Ascending aorta (tissue), 2 donors: Measurements from ENCODE around the gene GJA8. TPM values are rescaled to one million over a fixed set of nuclear protein-coding genes. Genes with fewer than 3 reads are reported as not detected.
"Not testable (repeated sequence)": the region's sequence is repeated elsewhere in the genome, so short reads cannot be mapped to it uniquely, and the experiment has no call there.

Experiments used
- DNase-seq, 2 donors: peaks; one replicate each; pipeline ENCODE4 v3.0.0-alpha.2; 2019; ENCODE audit warnings: low spot score in 2 of 2
- H3K27ac ChIP-seq, 2 donors: fragments of 200-600 bp; sonication (generic); one replicate each; pipeline ENCODE4 v1.5.1; 2016 to 2017; ENCODE audit warnings: mild to moderate bottlenecking in 1 of 2
- H3K27me3 ChIP-seq: fragments of 200-600 bp; sonication (generic); one replicate; pipeline ENCODE4 v1.5.1; 2017
- H3K36me3 ChIP-seq, 2 donors: fragments of 200-600 bp; sonication (generic); one replicate each; pipeline ENCODE4 v1.5.1; 2016
- H3K4me1 ChIP-seq, 2 donors: fragments of 200-600 bp; sonication (generic); one replicate each; pipeline ENCODE4 v1.5.1; 2016 to 2017; ENCODE audit warnings: mild to moderate bottlenecking in 1 of 2
- H3K4me3 ChIP-seq, 2 donors: fragments of 200-600 bp; sonication (generic); one replicate each; pipeline ENCODE4 v1.5.1; 2016 to 2017; ENCODE audit warnings: mild to moderate bottlenecking in 1 of 2
- H3K9me3 ChIP-seq, 2 donors: fragments of 200-600 bp; sonication (generic); one replicate each; pipeline ENCODE4 v1.5.1; 2016
- intact Hi-C: fragments of 100-400 bp; cut with DNase I; formaldehyde crosslinking; loops from one replicate; pipeline ENCODE4 v1.15.1; 2023
- total RNA-seq: library from RNA; depleted of rRNA; stranded (reverse); fragments of >200 nt; gene quantifications from one replicate; pipeline ENCODE4 v1.1.0, GENCODE V29; 2016

The GJA8 gene
- total RNA-seq, 1 donor from 2014 or later: not detected

DNA sequence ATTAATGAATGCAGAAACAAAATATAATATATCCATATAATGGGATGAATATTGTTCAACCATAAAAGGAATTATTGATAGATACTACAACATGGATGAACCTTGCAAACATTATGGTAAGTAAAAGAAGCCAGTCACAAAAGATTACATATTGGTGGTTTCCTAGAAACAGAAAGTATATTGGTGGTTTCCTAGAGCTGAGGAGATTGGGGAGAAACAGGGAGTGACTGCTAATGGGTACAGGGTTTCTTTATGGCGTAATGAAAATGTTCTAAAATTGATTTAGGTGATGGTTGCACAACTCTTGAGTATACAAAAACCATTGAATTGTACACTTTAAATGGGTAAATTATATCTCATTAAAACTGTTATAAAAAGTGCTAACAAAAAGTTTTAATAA is 40.0 kb downstream of the GJA8 start:
- H3K27ac ChIP-seq, H3K4me1 ChIP-seq, DNase-seq, H3K9me3 ChIP-seq, H3K36me3 ChIP-seq, H3K4me3 ChIP-seq, H3K27me3 ChIP-seq, intact Hi-C loops: not testable (repeated sequence)

DNA sequence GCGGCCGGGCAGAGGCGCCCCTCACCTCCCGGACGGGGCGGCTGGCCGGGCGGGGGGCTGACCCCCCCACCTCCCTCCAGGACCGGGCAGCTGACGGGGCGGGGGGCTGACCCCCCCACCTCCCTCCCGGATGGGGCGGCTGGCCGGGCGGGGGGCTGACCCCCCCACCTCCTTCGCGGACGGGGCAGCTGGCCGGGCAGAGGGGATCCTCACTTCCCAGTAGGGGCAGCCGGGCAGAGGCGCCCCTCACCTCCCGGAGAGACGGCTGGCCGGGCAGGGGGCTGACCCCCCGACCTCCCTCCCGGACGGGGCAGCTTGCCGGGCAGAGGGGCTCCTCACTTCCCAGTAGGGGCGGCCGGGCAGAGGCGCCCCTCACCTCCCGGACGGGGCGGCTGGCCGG is 46.9 kb downstream of the GJA8 start:
- H3K36me3 ChIP-seq, intact Hi-C loops, H3K27me3 ChIP-seq, DNase-seq, H3K9me3 ChIP-seq, H3K4me3 ChIP-seq, H3K27ac ChIP-seq, H3K4me1 ChIP-seq: not testable (repeated sequence)

Other genes with a start within 250 kb of the GJA8 start
- 7.5 TPM for gene ACP6, start 232.3 kb upstream of the GJA8 start, total RNA-seq
- 49.7 TPM for gene GJA5, start 142.2 kb upstream of the GJA8 start, total RNA-seq
- gene GPR89B, start 25.6 kb downstream of the GJA8 start, total RNA-seq: 2.9 TPM
- 13.8 TPM for gene NBPF11, start 249.5 kb downstream of the GJA8 start, total RNA-seq